GM19193 (cell line): ENCODE data around the gene FAM13A.

ENCODE experiments used
- POLR2A ChIP-seq: IDR thresholded peaks from 4 replicates; pipeline ENCODE4 v1.6.1; 2011; ENCODE audit not compliant: insufficient read depth, insufficient read length; ENCODE audit errors: extremely low read depth

FAM13A gene

GRCh38 chr4:88737307-88737941, 319.6 kb downstream of the FAM13A start:
- TF ChIP-seq POLR2A = no peak

- TF ChIP-seq POLR2A = no peak
These were observed 320.7 kb downstream of the FAM13A start for GRCh38 chr4:88736264-88736663.

- no peak for TF ChIP-seq POLR2A
These were observed 321.4 kb downstream of the FAM13A start for GRCh38 chr4:88735564-88735963.

DNA sequence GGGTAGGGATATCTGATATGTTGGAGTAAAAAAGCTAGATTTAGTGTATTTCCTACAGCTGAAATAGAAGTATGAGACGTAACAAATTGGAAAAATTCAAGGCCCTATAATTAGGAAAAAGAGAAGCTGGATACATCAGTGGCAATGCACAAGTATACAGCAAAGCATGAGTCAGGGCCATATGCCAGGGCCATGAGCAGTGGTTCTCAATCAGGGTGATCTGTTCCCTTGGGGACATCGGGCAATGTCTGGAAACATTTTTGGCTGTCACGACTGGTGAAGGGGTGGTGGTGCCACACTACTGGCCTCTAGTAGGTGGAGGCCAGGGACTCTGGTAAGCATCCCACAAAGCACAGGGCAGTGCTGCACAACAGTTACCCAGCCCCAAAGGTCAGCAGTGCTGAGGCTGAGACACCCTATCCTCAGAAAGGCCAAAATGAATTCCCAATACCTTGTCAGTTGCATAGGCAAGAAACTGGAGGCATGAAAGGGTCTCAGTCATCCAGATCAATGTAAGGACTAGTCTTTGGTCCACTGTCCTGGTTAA, 322.5 kb downstream of the FAM13A start:
- TF ChIP-seq POLR2A = no peak

- no peak for TF ChIP-seq POLR2A
These were observed 324.1 kb downstream of the FAM13A start for GRCh38 chr4:88732714-88733368.

- no peak for TF ChIP-seq POLR2A
These were observed 325.6 kb downstream of the FAM13A start for GRCh38 chr4:88731381-88731780.

DNA sequence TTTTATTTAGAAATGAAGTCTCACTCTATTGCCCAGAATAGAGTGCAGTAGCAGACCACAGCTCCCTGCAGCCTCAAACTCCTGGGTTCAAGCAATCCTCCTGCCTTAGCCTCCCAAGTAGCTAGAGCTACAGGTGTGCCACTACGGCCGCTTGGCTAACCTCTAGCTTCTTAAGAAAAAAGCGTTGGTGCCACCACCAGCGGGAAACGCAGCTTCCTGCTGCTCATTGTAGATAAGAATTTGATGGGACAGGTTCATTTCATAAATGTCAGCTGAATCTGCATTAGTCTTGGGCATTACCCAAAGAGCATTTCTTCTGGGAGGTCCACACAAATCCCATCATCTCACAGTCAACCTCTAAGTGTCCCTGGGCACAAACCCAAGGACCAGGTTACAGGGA, 326.2 kb downstream of the FAM13A start:
- TF ChIP-seq POLR2A = no peak

GRCh38 chr4:88729146-88729760, 327.7 kb downstream of the FAM13A start:
- no peak for TF ChIP-seq POLR2A

- no peak for TF ChIP-seq POLR2A
These were observed 328.8 kb downstream of the FAM13A start for GRCh38 chr4:88728146-88728545.

GRCh38 chr4:88725986-88726385, 331.0 kb downstream of the FAM13A start:
- no peak for TF ChIP-seq POLR2A

DNA sequence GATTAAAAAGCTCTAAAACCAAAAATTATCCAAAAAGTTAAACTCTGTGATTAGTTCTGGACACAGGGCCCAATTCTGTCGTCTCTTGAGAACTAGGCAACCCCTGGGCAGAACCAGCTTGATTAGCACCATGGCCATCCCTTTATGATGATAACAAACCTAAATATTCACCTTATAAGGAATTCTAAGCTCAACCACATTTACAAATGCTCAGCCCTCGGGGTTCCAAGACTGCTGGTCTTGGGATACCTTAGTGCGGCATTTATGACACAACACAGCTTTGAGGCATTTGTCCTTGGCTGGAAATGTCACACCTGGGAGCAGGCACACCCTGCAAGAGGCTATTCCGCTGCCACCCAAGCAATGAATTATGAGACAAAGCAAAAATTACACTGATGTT, 331.8 kb downstream of the FAM13A start:
- no peak for TF ChIP-seq POLR2A

- TF ChIP-seq POLR2A = no peak
These were observed 332.6 kb downstream of the FAM13A start for GRCh38 chr4:88724406-88724805.

DNA sequence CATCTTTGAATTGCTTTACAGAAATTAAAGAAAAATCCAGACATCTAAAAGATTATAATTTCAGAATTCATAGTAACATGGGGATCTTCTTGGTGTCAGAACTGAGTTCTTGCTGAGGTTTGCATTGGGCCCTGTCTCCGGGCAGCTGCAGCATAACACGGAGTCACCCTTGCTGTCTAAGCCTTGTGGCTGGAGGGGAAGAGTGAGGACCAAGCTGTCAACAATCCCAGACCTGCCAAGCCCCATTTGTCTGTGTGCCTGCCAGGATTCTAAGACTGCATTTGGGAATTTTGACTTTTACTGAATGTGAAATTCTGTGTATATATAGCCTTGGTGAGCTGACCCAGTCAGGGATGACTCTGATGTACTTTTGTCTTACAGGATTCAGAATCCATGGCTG, 334.2 kb downstream of the FAM13A start:
- TF ChIP-seq POLR2A = no peak

- no peak for TF ChIP-seq POLR2A
These were observed 334.7 kb downstream of the FAM13A start for GRCh38 chr4:88722276-88722780.

- no peak for TF ChIP-seq POLR2A
These were observed 336.2 kb downstream of the FAM13A start for GRCh38 chr4:88720451-88721428.

DNA sequence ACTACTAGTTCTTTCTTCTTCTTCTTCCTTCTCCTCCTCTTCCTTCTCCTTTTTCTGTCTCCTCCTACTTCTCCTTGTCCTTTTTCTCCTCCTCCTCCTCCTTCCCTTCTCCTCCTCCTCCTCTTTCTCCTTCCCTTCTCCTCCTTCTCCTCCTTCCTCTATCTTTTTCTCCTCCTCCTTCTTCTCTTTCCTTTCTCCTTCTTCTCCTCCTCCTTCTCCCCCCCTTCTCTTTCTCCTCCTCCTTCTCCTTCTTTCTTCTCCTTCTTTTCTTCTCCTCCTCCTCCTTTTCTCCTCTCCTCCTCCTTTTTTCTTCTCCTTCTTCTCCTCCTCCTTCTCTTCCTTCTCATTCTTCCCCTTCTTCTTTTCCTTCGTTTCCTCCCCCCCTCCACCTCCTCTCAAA, 337.6 kb downstream of the FAM13A start:
- no peak for TF ChIP-seq POLR2A

- no peak for TF ChIP-seq POLR2A
These were observed 338.9 kb downstream of the FAM13A start for GRCh38 chr4:88718098-88718497.
